GM10266 (cell line): Measurements from ENCODE around the gene PXYLP1.

Experiments used
- DNase-seq: peaks from one replicate; pipeline ENCODE4 v3.0.0; 2012; ENCODE audit errors: extremely low spot score
- CTCF ChIP-seq: IDR thresholded peaks from 2 replicates; pipeline ENCODE4 v1.5.1; 2012; ENCODE audit warnings: mild to moderate bottlenecking, low read depth; ENCODE audit not compliant: control insufficient read depth, insufficient read depth; ENCODE audit errors: missing control alignments

The PXYLP1 gene

GRCh38 chr3:141249041-141249440 is 17.4 kb downstream of the PXYLP1 start:
- no peak for TF ChIP-seq CTCF
- no peak for DNase-seq

- TF ChIP-seq CTCF = no peak
Observed at GRCh38 chr3:141250342-141250741, 18.7 kb downstream of the PXYLP1 start.

GRCh38 chr3:141250828-141251227 is 19.2 kb downstream of the PXYLP1 start:
- no peak for TF ChIP-seq CTCF
- no peak for DNase-seq

More at GRCh38 chr3:141250342-141250741, 18.7 kb downstream of the PXYLP1 start:
- DNase-seq = no peak

- TF ChIP-seq CTCF = no peak
- DNase-seq = no peak
Observed at GRCh38 chr3:141253326-141253725, 21.7 kb downstream of the PXYLP1 start.

- TF ChIP-seq CTCF = no peak
- DNase-seq = no peak
Observed at GRCh38 chr3:141253811-141254210, 22.2 kb downstream of the PXYLP1 start.

- TF ChIP-seq CTCF = no peak
- no peak for DNase-seq
Observed at GRCh38 chr3:141255137-141255845, 23.7 kb downstream of the PXYLP1 start.

- DNase-seq = no peak
- peak; percentile 3 for TF ChIP-seq CTCF
Observed at GRCh38 chr3:141255846-141256261, 24.2 kb downstream of the PXYLP1 start.
